GM12891 (cell line): Measurements from ENCODE around the gene DAPP1.

Experiments
- POLR2A ChIP-seq: IDR thresholded peaks from 2 replicates; pipeline ENCODE4 v1.6.1; 2011; ENCODE audit warnings: low read depth, low read length, control low read depth
- SPI1 ChIP-seq: IDR thresholded peaks from 2 replicates; pipeline ENCODE4 v1.6.1; 2011; ENCODE audit warnings: low read depth, low read length, control low read depth
- TAF1 ChIP-seq: IDR thresholded peaks from 2 replicates; pipeline ENCODE4 v1.6.1; 2011; ENCODE audit warnings: low read depth, low read length, control low read depth

DNA sequence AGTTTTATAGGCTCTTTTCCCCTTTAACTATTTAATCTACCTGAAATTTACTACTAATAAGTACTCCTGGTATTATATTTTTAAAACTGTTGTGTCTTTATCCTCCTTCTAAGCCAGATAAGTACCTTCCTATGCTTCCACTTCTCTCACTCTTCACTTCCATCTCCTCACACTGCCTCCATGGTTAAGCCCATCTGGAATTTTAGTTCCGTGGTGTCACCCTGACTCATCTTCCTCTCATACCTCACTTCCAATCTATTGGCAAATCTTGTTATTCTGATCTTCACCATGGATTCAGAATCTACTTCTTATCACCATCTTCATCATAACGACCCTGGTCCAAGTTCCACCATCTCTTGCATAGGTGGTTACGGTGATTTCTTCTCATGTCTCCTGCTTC, 32.7 kb upstream of the DAPP1 start:
- no peak for TF ChIP-seq POLR2A
- TF ChIP-seq SPI1, result no peak
- no peak for TF ChIP-seq TAF1
